HG03066 (cell line): ENCODE measurements around the gene TBC1D19.

Experiments
- ATAC-seq: cut with Tn5 transposase; IDR thresholded peaks from one replicate; pipeline ENCODE4 v1.9.1; 2021; ENCODE audit warnings: low read depth; ENCODE audit not compliant: unreplicated experiment

The TBC1D19 gene

DNA sequence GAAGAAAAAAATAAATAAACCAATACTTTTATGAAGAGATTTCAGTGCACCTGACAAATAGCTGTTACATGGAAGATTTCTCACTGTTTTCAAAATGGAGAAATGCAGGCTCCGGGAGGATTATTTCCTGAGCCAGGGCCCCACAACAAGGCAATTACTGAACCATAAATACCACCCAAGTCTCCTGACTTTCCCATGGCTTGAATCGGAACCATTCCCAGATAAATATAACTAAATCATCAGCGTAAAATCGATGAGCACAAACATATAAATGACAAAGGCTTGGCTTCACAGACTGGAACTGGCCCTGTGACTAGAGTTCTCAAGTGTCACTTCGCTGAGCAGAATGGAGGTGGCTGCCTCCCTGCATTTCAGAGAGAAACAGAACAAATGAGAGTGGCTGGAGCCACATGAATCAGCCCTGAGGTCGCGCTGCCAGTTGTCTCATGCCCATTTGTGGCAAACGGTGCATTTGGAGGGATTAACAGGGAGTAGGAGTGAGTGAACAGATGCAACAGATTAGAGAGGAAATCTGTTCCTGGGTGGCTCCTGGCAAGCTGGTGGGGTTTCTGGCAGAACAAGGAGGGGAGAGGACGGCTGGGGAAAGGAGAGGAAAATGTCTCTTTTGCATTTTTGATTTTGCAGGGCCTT, 219.5 kb downstream of the TBC1D19 start:
- no peak for ATAC-seq

DNA sequence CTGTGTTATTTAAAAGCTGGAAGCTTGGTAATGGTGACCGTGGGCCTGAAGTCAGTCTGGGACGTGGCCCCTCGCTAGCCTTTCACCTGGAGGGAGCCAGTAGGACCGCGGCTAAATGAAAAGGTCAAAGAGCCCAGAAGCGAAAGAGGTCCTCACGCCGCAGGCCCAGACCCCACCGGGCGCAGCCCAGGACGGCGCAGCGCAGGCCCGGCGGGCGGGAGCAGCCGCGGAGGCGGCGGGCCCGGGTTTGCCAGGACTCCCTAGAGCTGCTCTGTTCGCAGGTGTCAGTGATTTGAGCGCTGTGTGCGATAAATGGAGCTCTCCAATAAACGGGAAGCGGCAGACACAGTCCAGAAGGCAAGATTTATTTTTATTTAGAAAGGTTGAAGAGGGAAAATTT, 220.6 kb downstream of the TBC1D19 start:
- no peak for ATAC-seq

DNA sequence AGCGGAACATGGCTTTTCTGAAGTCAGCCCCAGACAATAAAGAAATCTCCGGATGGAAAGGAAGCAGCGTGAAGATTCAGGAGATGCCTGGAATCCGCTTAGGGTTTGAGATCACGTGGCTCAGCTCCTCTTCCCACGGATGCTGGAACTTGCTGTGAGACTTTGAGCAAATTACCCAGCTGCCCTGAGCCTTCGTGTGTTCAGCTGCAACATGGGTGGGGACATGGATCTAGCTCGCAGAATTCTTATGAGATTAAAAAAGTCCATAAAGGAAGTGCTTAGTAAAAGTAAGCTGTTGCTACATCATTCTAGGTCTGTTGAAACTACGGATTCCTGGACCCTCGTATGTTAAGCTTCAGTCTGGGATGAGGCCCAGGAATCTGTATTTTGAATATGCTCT, 221.0 kb downstream of the TBC1D19 start:
- no peak for ATAC-seq
